ENCODE results near the gene RGR. TPM values are rescaled to one million over a fixed set of nuclear protein-coding genes. Genes with fewer than 3 reads are reported as not detected.

RGR gene
- total RNA-seq, 1 experiment from 2014 or later = not detected

DNA sequence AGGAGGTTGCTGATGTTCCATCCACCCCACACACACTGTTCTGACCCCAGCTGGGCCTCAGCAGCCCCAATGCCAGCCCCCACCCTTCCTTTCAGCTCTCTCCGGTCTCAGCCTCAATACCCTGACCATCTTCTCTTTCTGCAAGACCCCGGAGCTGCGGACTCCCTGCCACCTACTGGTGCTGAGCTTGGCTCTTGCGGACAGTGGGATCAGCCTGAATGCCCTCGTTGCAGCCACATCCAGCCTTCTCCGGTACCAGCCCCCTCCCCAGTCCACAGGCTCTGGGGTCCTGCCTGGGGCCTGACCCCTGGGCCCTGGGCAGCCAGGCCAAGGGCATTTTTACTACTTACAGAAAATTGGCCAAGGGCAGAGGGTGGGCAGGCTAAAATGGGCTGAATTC lies 2.6 kb downstream of the RGR start:
- Mint-ChIP-seq H3K27me3 (ENCODE audit: unreplicated experiment) (peaks cover 76% of the 10 kb centered on the region), H3K9me3 (ENCODE audit: low read depth, unreplicated experiment) (no peaks in the 10 kb centered on the region), H3K36me3 (ENCODE audit: insufficient read depth, unreplicated experiment) (peaks cover 5% of the 10 kb centered on the region), H3K4me3 (ENCODE audit: low read depth, unreplicated experiment) (no peak overlapping the region), H3K27ac (ENCODE audit: unreplicated experiment) (no peak overlapping the region), H3K4me1 (ENCODE audit: low read depth, unreplicated experiment) (no peaks in the 10 kb centered on the region)
- DNase-seq = no peak
- BruUV-seq (replicated peaks) = no TSS peak
- intact Hi-C loops (cut with micrococcal nuclease; ENCODE audit: unreplicated experiment) = no loop called here
- CTCF ChIA-PET = no interaction called here
- TF ChIP-seq, protein P1, sequence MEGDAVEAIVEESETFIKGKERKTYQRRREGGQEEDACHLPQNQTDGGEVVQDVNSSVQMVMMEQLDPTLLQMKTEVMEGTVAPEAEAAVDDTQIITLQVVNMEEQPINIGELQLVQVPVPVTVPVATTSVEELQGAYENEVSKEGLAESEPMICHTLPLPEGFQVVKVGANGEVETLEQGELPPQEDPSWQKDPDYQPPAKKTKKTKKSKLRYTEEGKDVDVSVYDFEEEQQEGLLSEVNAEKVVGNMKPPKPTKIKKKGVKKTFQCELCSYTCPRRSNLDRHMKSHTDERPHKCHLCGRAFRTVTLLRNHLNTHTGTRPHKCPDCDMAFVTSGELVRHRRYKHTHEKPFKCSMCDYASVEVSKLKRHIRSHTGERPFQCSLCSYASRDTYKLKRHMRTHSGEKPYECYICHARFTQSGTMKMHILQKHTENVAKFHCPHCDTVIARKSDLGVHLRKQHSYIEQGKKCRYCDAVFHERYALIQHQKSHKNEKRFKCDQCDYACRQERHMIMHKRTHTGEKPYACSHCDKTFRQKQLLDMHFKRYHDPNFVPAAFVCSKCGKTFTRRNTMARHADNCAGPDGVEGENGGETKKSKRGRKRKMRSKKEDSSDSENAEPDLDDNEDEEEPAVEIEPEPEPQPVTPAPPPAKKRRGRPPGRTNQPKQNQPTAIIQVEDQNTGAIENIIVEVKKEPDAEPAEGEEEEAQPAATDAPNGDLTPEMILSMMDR (IDR thresholded peaks at IDR 0.05; ENCODE audit: unreplicated experiment) = no peak

DNA sequence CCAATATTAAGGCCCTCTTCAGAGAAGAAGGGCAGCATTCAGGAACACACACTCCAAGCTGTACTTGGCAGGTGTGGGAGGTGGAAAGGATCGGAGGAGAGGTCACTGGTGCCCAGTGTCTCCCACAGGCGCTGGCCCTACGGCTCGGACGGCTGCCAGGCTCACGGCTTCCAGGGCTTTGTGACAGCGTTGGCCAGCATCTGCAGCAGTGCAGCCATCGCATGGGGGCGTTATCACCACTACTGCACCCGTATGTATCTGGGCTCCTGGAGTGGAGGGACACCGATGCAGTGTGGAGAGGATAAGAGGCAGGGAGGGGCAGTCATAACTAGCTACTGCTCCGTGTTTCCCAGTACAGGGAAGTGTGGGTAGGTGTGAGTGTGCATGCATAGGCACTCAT lies 3.9 kb downstream of the RGR start:
- CTCF ChIA-PET = interaction anchor here (0.5 to 0.6 kb wide), 2 partner anchors 118 to 253 kb away, joined by 3 read pairs; no protein-coding TSS in a partner anchor
- Mint-ChIP-seq H3K4me3 (ENCODE audit: low read depth, unreplicated experiment) (no peak overlapping the region), H3K36me3 (ENCODE audit: insufficient read depth, unreplicated experiment) (peaks cover 5% of the 10 kb centered on the region), H3K27ac (ENCODE audit: unreplicated experiment) (no peak overlapping the region), H3K4me1 (ENCODE audit: low read depth, unreplicated experiment) (no peaks in the 10 kb centered on the region), H3K27me3 (ENCODE audit: unreplicated experiment) (peaks cover 76% of the 10 kb centered on the region), H3K9me3 (ENCODE audit: low read depth, unreplicated experiment) (no peaks in the 10 kb centered on the region)
- no TSS peak for BruUV-seq (replicated peaks)
- no peak for DNase-seq
- intact Hi-C loops (cut with micrococcal nuclease; ENCODE audit: unreplicated experiment) = no loop called here
- TF ChIP-seq, protein P1 (IDR thresholded peaks at IDR 0.05; ENCODE audit: unreplicated experiment) = no peak

GRCh38 chr10:84254552-84255478 lies 10.0 kb downstream of the RGR start:
- no peaks in the 10 kb centered on the region for H3K4me1 Mint-ChIP-seq (ENCODE audit: low read depth, unreplicated experiment)
- no peak for DNase-seq
- no peak overlapping the region for H3K4me3 Mint-ChIP-seq (ENCODE audit: low read depth, unreplicated experiment)
- peaks cover 3% of the 10 kb centered on the region for H3K36me3 Mint-ChIP-seq (ENCODE audit: insufficient read depth, unreplicated experiment)
- H3K27me3 Mint-ChIP-seq (ENCODE audit: unreplicated experiment) = peaks cover 47% of the 10 kb centered on the region
- TF ChIP-seq, protein P1 (IDR thresholded peaks at IDR 0.05; ENCODE audit: unreplicated experiment) = no peak
- intact Hi-C loops (cut with micrococcal nuclease; ENCODE audit: unreplicated experiment) = no loop called here
- no peak overlapping the region for H3K27ac Mint-ChIP-seq (ENCODE audit: unreplicated experiment)
- no peaks in the 10 kb centered on the region for H3K9me3 Mint-ChIP-seq (ENCODE audit: low read depth, unreplicated experiment)
- CTCF ChIA-PET = no interaction called here
- BruUV-seq (replicated peaks) = no TSS peak

DNA sequence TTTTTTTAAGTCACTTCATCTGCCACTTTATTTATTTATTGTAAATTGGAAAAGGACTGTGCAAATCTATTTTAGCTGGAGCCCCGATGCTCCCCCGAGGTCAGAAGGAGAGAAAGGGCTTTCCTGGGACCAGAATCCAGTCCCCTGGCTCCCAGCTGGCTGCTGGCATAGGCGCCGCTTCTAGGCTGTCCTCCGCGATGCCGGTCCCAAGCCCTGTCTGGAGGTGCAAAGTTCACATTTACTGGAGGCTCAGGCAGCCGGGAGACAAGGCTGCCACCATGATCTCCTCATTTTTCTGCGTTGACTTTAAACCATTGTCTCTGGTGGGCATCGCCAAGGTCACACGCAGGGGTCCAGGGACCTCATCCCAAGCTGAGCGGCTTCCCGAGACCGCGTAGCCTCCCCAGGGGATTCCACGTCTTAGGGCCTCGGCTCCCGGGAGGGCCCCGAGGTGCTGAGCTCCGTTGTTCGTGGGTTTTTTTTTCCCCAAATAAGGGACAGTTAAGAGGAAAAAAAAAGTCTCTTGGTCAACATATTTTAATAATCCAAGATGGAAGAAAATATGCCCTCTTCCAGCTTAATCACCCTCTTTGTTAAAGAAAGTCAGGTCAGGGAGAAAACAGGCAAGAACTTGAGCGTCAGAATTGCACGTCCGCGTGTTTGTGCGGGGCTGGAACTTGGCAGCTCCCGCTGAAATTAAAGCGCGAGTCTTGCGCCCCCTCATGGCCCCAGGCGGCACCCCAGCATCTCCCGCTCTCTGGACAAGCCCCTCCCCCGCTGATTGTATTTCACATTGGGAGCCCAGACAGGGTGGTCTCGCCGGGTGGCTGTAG lies 11.9 kb downstream of the RGR start:
- DNase-seq = peak; percentile 65
- Mint-ChIP-seq H3K9me3 (ENCODE audit: low read depth, unreplicated experiment) (no peaks in the 10 kb centered on the region), H3K27ac (ENCODE audit: unreplicated experiment) (no peak overlapping the region), H3K4me3 (ENCODE audit: low read depth, unreplicated experiment) (peak overlapping the region; percentile 36), H3K36me3 (ENCODE audit: insufficient read depth, unreplicated experiment) (peaks cover 3% of the 10 kb centered on the region), H3K27me3 (ENCODE audit: unreplicated experiment) (peaks cover 35% of the 10 kb centered on the region), H3K4me1 (ENCODE audit: low read depth, unreplicated experiment) (no peaks in the 10 kb centered on the region)
- intact Hi-C loops (cut with micrococcal nuclease; ENCODE audit: unreplicated experiment) = no loop called here
- no TSS peak for BruUV-seq (replicated peaks)
- CTCF ChIA-PET = interaction anchor here (1.2 kb wide), 1 partner anchor 109 kb away, joined by 7 read pairs; no protein-coding TSS in a partner anchor
- TF ChIP-seq, protein P1 (IDR thresholded peaks at IDR 0.05; ENCODE audit: unreplicated experiment) = no peak

Measured in Calu3 (cell line).